K562 (cell line): ENCODE data around the gene GHDC. TPM values are rescaled to one million over a fixed set of nuclear protein-coding genes. Genes with fewer than 3 reads are reported as not detected.

ENCODE experiments used
- ARHGAP35 ChIP-seq: fragments of 450-650 bp; IDR thresholded peaks from 2 replicates; pipeline ENCODE4 v1.6.1; 2018; ENCODE audit not compliant: partially characterized antibody
- ASH1L ChIP-seq: fragments of 450-650 bp; IDR thresholded peaks from 2 replicates; pipeline ENCODE4 v1.6.1; 2018; ENCODE audit warnings: borderline replicate concordance, mild to moderate bottlenecking, low read depth; ENCODE audit not compliant: partially characterized antibody
- ETV5 ChIP-seq: sonication (generic); formaldehyde crosslinking; IDR thresholded peaks from 2 replicates; pipeline ENCODE4 v1.4.0; 2020; ENCODE audit warnings: low read depth, mild to moderate bottlenecking, missing genetic modification reagents
- HCFC1 ChIP-seq: IDR thresholded peaks from 2 replicates; pipeline ENCODE4 v1.6.1; 2012; ENCODE audit warnings: low read depth, low read length, improper control_type of control experiment
- HDAC2 ChIP-seq: fragments of 450-650 bp; IDR thresholded peaks from 2 replicates; pipeline ENCODE4 v1.6.1; 2016; ENCODE audit warnings: mild to moderate bottlenecking
- HOXB6 ChIP-seq: fragments of 250-450 bp; sonication (Bioruptor Pico); IDR thresholded peaks from 2 replicates; pipeline ENCODE4 v1.5.1; 2022; ENCODE audit warnings: mild to moderate bottlenecking, borderline replicate concordance
- MYC ChIP-seq, 2 experiments: fragments of 250-450 bp in 1 of 2; sonication (Bioruptor Pico) in 1 of 2; IDR thresholded peaks; 2 replicates each; pipeline versions ENCODE4 v1.5.1 to v1.6.1; 2012 to 2021; ENCODE audit warnings: low read depth in 2 of 2, borderline replicate concordance in 1 of 2, improper control_type of control experiment in 1 of 2, low read length in 1 of 2, mild to moderate bottlenecking in 1 of 2, moderate library complexity in 1 of 2
- POLR2A ChIP-seq: fragments of 450-650 bp; conservative IDR thresholded peaks from 2 replicates; pipeline ENCODE4 v1.6.1; 2016
- RBM22 ChIP-seq: fragments of 200-400 bp; formaldehyde crosslinking; IDR thresholded peaks from 2 replicates; pipeline ENCODE4 v1.6.1; 2018; ENCODE audit warnings: low read length, low read depth; ENCODE audit not compliant: poor library complexity, severe bottlenecking
- SNRNP70 ChIP-seq: fragments of 200-400 bp; formaldehyde crosslinking; optimal IDR thresholded peaks from 2 replicates; pipeline ENCODE3; 2017; ENCODE audit warnings: low read depth, low read length
- SP1 ChIP-seq: sonication (generic); formaldehyde crosslinking; IDR thresholded peaks from 2 replicates; pipeline ENCODE4 v1.8.1; 2022; ENCODE audit warnings: mild to moderate bottlenecking, missing genetic modification reagents
- ZNF668 ChIP-seq: fragments of 250-450 bp; sonication (Bioruptor Pico); IDR thresholded peaks from 2 replicates; pipeline ENCODE4 v1.8.0; 2022; ENCODE audit warnings: mild to moderate bottlenecking, inconsistent platforms
- polyA plus RNA-seq, 8 experiments: library from polyadenylated mRNA; depleted of rRNA in 4 of 8; stranded (reverse) in 5 of 8; unstranded in 3 of 8; fragments of >200 nt; fragmentation: Nextera tagmentation in 2 of 8; fragmentation: Illumina TruSeq in 1 of 8; extraction: Ambion mirVana in 2 of 8; extraction: Trizol in 1 of 8; gene quantifications; 2 replicates each; pipeline versions ENCODE4 v1.2.1 to v1.2.3, GENCODE V29; 2011 to 2014; ENCODE audit warnings: inconsistent platforms in 1 of 8, missing spikeins in 1 of 8
- total RNA-seq, 7 experiments: library from RNA; depleted of rRNA in 6 of 7; stranded (reverse); fragments of >200 nt in 6 of 7; fragmentation: Illumina TruSeq in 2 of 7; extraction: Trizol in 2 of 7; gene quantifications; 2 replicates each; pipeline versions ENCODE4 v1.2.1 to v1.2.3, GENCODE V29; 2011 to 2021; ENCODE audit warnings: low replicate concordance in 1 of 7
- TF ChIP-seq, protein P1 (sequence below): sonication (generic); formaldehyde crosslinking; IDR thresholded peaks from 2 replicates; pipeline ENCODE4 v1.8.0; 2022; ENCODE audit warnings: mild to moderate bottlenecking, missing genetic modification reagents, borderline replicate concordance
- TF ChIP-seq, protein P2 (sequence below): sonication (generic); formaldehyde crosslinking; IDR thresholded peaks from 2 replicates; pipeline ENCODE4 v1.8.0; 2022; ENCODE audit warnings: mild to moderate bottlenecking, missing genetic modification reagents
- TF ChIP-seq, protein P3 (sequence below): fragments of 450-650 bp; IDR thresholded peaks from 2 replicates; pipeline ENCODE4 v1.6.1; 2016; ENCODE audit warnings: mild to moderate bottlenecking
- TF ChIP-seq, protein P4 (sequence below): fragments of 450-650 bp; IDR thresholded peaks from one replicate; pipeline ENCODE4 v1.6.1; 2018; ENCODE audit warnings: mild to moderate bottlenecking, moderate library complexity; ENCODE audit not compliant: partially characterized antibody
- TF ChIP-seq, protein P5 (sequence below): sonication (generic); formaldehyde crosslinking; IDR thresholded peaks from 2 replicates; pipeline ENCODE4 v1.8.0; 2022; ENCODE audit warnings: missing genetic modification reagents, mild to moderate bottlenecking, moderate library complexity, borderline replicate concordance
- TF ChIP-seq, protein P6 (sequence below): sonication (generic); formaldehyde crosslinking; IDR thresholded peaks from 2 replicates; pipeline ENCODE4 v1.5.0; 2020; ENCODE audit warnings: missing genetic modification reagents

The GHDC gene
- total and polyA plus RNA-seq, 9 of the 15 experiments (the other 6 are each of a cell fraction or from before 2014, with no cell fraction given) = 0.65 to 23.2 (median 11.2) TPM

DNA sequence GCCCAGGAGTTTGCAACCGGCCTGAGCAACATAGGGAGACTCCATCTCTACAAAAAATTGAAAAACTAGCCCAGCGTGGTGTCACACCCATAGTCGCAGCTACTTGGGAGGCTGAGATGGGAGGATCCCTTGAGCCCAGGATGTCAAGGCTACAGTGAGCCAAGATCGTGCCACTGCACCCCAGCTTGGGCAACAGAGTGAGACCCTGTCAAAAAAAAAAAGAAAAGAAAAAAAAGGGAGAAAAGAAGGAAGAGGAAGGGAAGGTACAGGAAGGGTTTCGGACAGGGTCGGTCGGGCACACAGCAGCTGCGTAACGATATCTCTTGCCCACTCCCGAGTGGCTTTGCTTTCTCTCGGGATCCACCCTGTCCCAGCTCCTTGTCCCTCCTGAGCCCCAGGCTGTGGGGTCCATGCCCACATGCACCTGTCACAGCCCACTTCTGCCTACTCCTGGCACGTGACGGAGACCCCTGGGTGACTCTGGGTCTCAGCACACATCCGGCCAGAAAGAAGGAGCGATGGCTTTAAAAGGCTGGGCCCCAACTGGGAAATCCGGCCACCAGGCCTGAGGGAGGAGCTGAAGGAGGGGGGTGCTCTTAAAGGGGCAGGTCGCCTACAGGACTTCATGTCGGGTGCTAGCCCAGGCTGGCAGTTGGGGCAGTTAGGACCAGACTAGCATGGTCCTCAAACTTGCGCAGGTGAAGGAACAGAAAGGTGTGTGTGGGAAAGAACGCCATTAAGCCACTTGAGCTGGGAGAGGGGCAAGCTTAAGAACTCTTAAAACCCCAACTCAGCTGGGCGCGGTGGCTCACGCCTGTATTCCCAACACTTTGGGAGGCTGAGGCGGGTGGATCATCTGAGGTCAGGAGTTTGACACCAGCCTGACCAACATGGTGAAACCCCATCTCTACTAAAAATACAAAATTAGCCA is at the start of gene GHDC (continued):
- peak; percentile 98 for TF ChIP-seq SP1 (CRISPR knock-in tag)
- peak; percentile 55 for TF ChIP-seq HCFC1
- TF ChIP-seq, protein P1, sequence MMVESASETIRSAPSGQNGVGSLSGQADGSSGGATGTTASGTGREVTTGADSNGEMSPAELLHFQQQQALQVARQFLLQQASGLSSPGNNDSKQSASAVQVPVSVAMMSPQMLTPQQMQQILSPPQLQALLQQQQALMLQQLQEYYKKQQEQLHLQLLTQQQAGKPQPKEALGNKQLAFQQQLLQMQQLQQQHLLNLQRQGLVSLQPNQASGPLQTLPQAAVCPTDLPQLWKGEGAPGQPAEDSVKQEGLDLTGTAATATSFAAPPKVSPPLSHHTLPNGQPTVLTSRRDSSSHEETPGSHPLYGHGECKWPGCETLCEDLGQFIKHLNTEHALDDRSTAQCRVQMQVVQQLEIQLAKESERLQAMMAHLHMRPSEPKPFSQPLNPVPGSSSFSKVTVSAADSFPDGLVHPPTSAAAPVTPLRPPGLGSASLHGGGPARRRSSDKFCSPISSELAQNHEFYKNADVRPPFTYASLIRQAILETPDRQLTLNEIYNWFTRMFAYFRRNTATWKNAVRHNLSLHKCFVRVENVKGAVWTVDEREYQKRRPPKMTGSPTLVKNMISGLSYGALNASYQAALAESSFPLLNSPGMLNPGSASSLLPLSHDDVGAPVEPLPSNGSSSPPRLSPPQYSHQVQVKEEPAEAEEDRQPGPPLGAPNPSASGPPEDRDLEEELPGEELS (CRISPR knock-in tag) = no peak
- no peak for TF ChIP-seq ZNF668
- no peak for TF ChIP-seq ASH1L
- TF ChIP-seq, protein P2, sequence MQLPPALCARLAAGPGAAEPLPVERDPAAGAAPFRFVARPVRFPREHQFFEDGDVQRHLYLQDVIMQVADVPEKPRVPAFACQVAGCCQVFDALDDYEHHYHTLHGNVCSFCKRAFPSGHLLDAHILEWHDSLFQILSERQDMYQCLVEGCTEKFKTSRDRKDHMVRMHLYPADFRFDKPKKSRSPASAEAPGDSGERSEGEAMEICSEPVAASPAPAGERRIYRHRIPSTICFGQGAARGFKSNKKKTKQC (CRISPR knock-in tag) = no peak
- no peak for TF ChIP-seq SNRNP70
- TF ChIP-seq HOXB6 (CRISPR knock-in tag) = no peak
- no peak for TF ChIP-seq ARHGAP35
- TF ChIP-seq RBM22 = no peak
- TF ChIP-seq, protein P3, sequence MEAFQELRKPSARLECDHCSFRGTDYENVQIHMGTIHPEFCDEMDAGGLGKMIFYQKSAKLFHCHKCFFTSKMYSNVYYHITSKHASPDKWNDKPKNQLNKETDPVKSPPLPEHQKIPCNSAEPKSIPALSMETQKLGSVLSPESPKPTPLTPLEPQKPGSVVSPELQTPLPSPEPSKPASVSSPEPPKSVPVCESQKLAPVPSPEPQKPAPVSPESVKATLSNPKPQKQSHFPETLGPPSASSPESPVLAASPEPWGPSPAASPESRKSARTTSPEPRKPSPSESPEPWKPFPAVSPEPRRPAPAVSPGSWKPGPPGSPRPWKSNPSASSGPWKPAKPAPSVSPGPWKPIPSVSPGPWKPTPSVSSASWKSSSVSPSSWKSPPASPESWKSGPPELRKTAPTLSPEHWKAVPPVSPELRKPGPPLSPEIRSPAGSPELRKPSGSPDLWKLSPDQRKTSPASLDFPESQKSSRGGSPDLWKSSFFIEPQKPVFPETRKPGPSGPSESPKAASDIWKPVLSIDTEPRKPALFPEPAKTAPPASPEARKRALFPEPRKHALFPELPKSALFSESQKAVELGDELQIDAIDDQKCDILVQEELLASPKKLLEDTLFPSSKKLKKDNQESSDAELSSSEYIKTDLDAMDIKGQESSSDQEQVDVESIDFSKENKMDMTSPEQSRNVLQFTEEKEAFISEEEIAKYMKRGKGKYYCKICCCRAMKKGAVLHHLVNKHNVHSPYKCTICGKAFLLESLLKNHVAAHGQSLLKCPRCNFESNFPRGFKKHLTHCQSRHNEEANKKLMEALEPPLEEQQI = no peak
- peak; percentile 40; the same call in 1 of the 2 replicates for TF ChIP-seq HDAC2
- TF ChIP-seq, protein P4, sequence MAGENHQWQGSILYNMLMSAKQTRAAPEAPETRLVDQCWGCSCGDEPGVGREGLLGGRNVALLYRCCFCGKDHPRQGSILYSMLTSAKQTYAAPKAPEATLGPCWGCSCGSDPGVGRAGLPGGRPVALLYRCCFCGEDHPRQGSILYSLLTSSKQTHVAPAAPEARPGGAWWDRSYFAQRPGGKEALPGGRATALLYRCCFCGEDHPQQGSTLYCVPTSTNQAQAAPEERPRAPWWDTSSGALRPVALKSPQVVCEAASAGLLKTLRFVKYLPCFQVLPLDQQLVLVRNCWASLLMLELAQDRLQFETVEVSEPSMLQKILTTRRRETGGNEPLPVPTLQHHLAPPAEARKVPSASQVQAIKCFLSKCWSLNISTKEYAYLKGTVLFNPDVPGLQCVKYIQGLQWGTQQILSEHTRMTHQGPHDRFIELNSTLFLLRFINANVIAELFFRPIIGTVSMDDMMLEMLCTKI = no peak
- TF ChIP-seq, protein P5, sequence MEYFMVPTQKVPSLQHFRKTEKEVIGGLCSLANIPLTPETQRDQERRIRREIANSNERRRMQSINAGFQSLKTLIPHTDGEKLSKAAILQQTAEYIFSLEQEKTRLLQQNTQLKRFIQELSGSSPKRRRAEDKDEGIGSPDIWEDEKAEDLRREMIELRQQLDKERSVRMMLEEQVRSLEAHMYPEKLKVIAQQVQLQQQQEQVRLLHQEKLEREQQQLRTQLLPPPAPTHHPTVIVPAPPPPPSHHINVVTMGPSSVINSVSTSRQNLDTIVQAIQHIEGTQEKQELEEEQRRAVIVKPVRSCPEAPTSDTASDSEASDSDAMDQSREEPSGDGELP (CRISPR knock-in tag) = peak; percentile 75; the same call in 1 of the 2 replicates
- TF ChIP-seq, protein P6, sequence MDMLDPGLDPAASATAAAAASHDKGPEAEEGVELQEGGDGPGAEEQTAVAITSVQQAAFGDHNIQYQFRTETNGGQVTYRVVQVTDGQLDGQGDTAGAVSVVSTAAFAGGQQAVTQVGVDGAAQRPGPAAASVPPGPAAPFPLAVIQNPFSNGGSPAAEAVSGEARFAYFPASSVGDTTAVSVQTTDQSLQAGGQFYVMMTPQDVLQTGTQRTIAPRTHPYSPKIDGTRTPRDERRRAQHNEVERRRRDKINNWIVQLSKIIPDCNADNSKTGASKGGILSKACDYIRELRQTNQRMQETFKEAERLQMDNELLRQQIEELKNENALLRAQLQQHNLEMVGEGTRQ = peak; percentile 64
- TF ChIP-seq MYC (IDR thresholded peaks at IDR 0.05; ENCODE audit: low read depth, low read length) = peak; percentile 60; the same call in 1 of the 2 replicates
- no peak for TF ChIP-seq MYC (CRISPR knock-in tag; IDR thresholded peaks at IDR 0.05; ENCODE audit: borderline replicate concordance, low read depth)
- TF ChIP-seq ETV5 (CRISPR knock-in tag) = no peak
- TF ChIP-seq POLR2A = peak; percentile 75
